DMS153 treated with DMSO at 0.1 percent for 48 hours (cell line): Measurements from ENCODE around the gene SEMA4C.
"Not testable (repeated sequence)": the region's sequence is repeated elsewhere in the genome, so short reads cannot be mapped to it uniquely, and the experiment has no call there.

Source experiments
- DNase-seq: peaks from one replicate; lab custom pipeline; 2025; ENCODE audit not compliant: unreplicated experiment; lab: John Stamatoyannopoulos, UW

The SEMA4C gene

GRCh38 chr2:96866986-96867755, 2.7 kb downstream of the SEMA4C start:
- no peak for DNase-seq

- DNase-seq, result no peak
Measured at GRCh38 chr2:96866586-96866985, 3.3 kb downstream of the SEMA4C start.

- DNase-seq, result no peak
Measured at GRCh38 chr2:96866149-96866548, 3.7 kb downstream of the SEMA4C start.

GRCh38 chr2:96865654-96866053, 4.2 kb downstream of the SEMA4C start:
- no peak for DNase-seq

GRCh38 chr2:96864343-96865091, 5.4 kb downstream of the SEMA4C start:
- no peak for DNase-seq

GRCh38 chr2:96863575-96864342, 6.1 kb downstream of the SEMA4C start:
- no peak for DNase-seq

- DNase-seq, result not testable (repeated sequence)
Measured at GRCh38 chr2:96863056-96863455, 6.8 kb downstream of the SEMA4C start.

- no peak for DNase-seq
Measured at GRCh38 chr2:96861074-96861473, 8.8 kb downstream of the SEMA4C start.

GRCh38 chr2:96860065-96861029, 9.5 kb downstream of the SEMA4C start:
- no peak for DNase-seq

GRCh38 chr2:96859681-96860064, 10.2 kb downstream of the SEMA4C start:
- no peak for DNase-seq

- no peak for DNase-seq
Measured at GRCh38 chr2:96859099-96859649, 10.7 kb downstream of the SEMA4C start.

GRCh38 chr2:96857667-96858372, 12.1 kb downstream of the SEMA4C start, which contains the start of gene ANKRD39:
Gene ANKRD39, minus strand, starts transcription at chr2:96858016. Its CDS starts 29 bp downstream, at chr2:96857987.
- DNase-seq, result peak; percentile 96

- DNase-seq, result peak; percentile 18
Measured at GRCh38 chr2:96856776-96857666, 12.9 kb downstream of the SEMA4C start.

- DNase-seq, result no peak
Measured at GRCh38 chr2:96853321-96853720, 16.6 kb downstream of the SEMA4C start.

- no peak for DNase-seq
Measured at GRCh38 chr2:96852667-96853066, 17.2 kb downstream of the SEMA4C start.

GRCh38 chr2:96848264-96848663, 21.6 kb downstream of the SEMA4C start:
- DNase-seq, result no peak

- no peak for DNase-seq
Measured at GRCh38 chr2:96847586-96847985, 22.3 kb downstream of the SEMA4C start.

GRCh38 chr2:96846825-96847224, 23.1 kb downstream of the SEMA4C start:
- no peak for DNase-seq
